Spleen (tissue), 11 donors: Measurements from ENCODE around the gene PNISR. TPM values are rescaled to one million over a fixed set of nuclear protein-coding genes. Genes with fewer than 3 reads are reported as not detected.
A peak's percentile ranks its signal among the peaks of the same experiment; 100 is the strongest.

Source experiments
- DNase-seq: peaks from one replicate; pipeline ENCODE4 v3.0.0-alpha.2; 2020
- H3K27ac ChIP-seq, 8 donors: fragments of 200-600 bp; sonication (generic) in 7 of 8; 1 replicate in 4 of 8; 2 replicates in 4 of 8; pipeline versions ENCODE4 v1.5.0 to v1.8.0; 2016 to 2021; ENCODE audit warnings: inconsistent platforms in 4 of 8, mild to moderate bottlenecking in 4 of 8, moderate library complexity in 1 of 8
- H3K27me3 ChIP-seq, 7 donors: fragments of 200-600 bp; sonication (generic) in 6 of 7; replicated peaks in 1 of 7; 1 replicate in 4 of 7; 2 replicates in 3 of 7; pipeline versions ENCODE4 v1.5.0 to v1.8.0; 2016 to 2021; ENCODE audit warnings: inconsistent platforms in 3 of 7, mild to moderate bottlenecking in 1 of 7
- H3K36me3 ChIP-seq, 6 donors: fragments of 200-600 bp; sonication (generic) in 5 of 6; 1 replicate in 4 of 6; 2 replicates in 2 of 6; pipeline versions ENCODE4 v1.5.0 to v1.8.0; 2016 to 2021; ENCODE audit warnings: inconsistent platforms in 2 of 6
- H3K4me1 ChIP-seq, 6 donors: fragments of 200-600 bp; sonication (generic) in 5 of 6; 1 replicate in 3 of 6; 2 replicates in 3 of 6; pipeline versions ENCODE4 v1.5.0 to v1.8.0; 2016 to 2021; ENCODE audit warnings: inconsistent platforms in 3 of 6
- H3K4me3 ChIP-seq, 8 donors: fragments of 200-600 bp; sonication (generic) in 7 of 8; 1 replicate in 4 of 8; 2 replicates in 4 of 8; pipeline versions ENCODE4 v1.5.0 to v1.8.0; 2016 to 2021; ENCODE audit warnings: inconsistent platforms in 4 of 8, mild to moderate bottlenecking in 4 of 8, moderate library complexity in 2 of 8
- H3K9me3 ChIP-seq, 8 donors: fragments of 200-600 bp; sonication (generic) in 7 of 8; 1 replicate in 4 of 8; 2 replicates in 4 of 8; pipeline versions ENCODE4 v1.5.0 to v1.8.0; 2016 to 2021; ENCODE audit warnings: inconsistent platforms in 4 of 8
- POLR2A ChIP-seq, 3 donors: fragments of 450-650 bp; IDR thresholded peaks; one replicate each; pipeline ENCODE4 v1.5.1; 2017; ENCODE audit warnings: antibody characterized with exemption in 3 of 3, mild to moderate bottlenecking in 1 of 3
- POLR2AphosphoS5 ChIP-seq, 3 donors: sonication (generic); formaldehyde crosslinking; IDR thresholded peaks; one replicate each; pipeline ENCODE4 v1.5.1; 2017; ENCODE audit warnings: antibody characterized with exemption in 3 of 3
- WGBS, 5 donors: extraction: QIAGEN DNeasy Blood & Tissue Kit in 3 of 5; methylation state at CpG; one replicate each; pipeline versions ENCODE4 v1.1.5 to v1.1.7; 2013 to 2018; 5-methylcytosine and 5-hydroxymethylcytosine counted together
- intact Hi-C: fragments of 100-400 bp; cut with DNase I; formaldehyde crosslinking; loops from one replicate; pipeline ENCODE4 v1.15.0; 2023; ENCODE audit warnings: low total_unique reads
- polyA plus RNA-seq, 3 donors: library from polyadenylated mRNA; stranded (reverse); fragments of 200-250 nt; gene quantifications; one replicate each; pipeline ENCODE4 v1.2.1, GENCODE V29; 2013
- total RNA-seq, 7 donors: library from RNA; depleted of rRNA in 3 of 7; stranded (reverse); fragments of >200 nt in 3 of 7; fragmentation: NEBNext Ultra II Directional in 4 of 7; extraction: Animal tissue kit (Norgen Biotek cat#: 25700) in 4 of 7; gene quantifications; one replicate each; pipeline versions ENCODE4 v1.1.0 to v1.2.1, GENCODE V29; 2016 to 2021
- TF ChIP-seq, protein P1 (sequence below), 11 experiments: fragments of 200-600 bp in 7 of 11; fragments of 450-650 bp in 4 of 11; sonication (generic) in 4 of 11; IDR thresholded peaks in 8 of 11; conservative IDR thresholded peaks in 3 of 11; 1 replicate in 7 of 11; 2 replicates in 4 of 11; pipeline versions ENCODE4 v1.4.0 to v1.8.0; 2016 to 2021; ENCODE audit warnings: antibody characterized with exemption in 11 of 11, inconsistent platforms in 4 of 11, mild to moderate bottlenecking in 1 of 11
- donor health status: healthy with polysubstance abuse.
- donor health status: DM: no; HTN: no; CAD: no; lungs with moderate emphysema.
- donor health status: DM: no; HTN: no; CAD: no.
- donor health status: Bipolar disorder and iron deficiency.
- donor health status: healthy.
- donor health status: DM: no; HTN: no; CAD: no.
- donor health status: DM: yes; HTN: yes; CAD: no.

The PNISR gene
- total and polyA plus RNA-seq, 10 donors, result 44.0 to 338 (median 167) TPM

DNA sequence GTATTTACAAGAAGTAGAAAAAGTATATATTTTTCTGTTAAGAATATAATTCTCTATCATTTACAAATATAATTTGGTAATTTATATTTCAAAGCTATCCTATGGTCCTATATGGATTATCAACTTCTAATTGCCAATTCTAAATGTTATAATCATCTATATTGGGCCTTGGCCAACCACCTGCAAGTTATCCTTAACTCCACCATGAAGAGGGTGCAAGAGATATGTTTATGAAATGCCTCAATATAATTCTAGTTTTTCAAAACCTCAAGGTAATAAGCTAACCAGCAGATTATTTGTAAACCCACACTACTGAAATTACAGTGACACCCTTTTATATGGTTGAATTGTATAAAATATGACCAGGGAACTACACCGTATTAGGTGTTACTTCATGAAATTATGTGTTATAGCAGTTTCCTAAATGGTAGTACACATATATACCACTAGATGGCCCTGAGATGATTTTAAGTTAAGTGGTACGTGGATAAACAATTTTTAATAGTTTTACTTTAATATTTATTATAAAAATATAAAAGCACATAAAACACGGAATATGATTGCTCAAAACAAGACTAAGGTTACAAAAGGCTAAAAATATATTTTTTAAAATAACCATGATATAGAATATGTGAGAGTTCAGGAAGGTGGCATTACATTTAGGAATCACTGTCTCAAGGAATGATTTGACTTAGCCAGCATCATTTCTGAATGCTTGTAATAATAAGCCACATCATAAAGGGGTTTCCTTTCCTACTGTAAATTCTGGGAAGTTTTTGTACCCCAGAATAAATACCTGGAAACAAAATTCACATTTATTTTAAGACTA, 9.8 kb upstream of the PNISR start:
- intact Hi-C loops, result no loop called here
- no peaks in the 10 kb centered on the region for H3K27me3 ChIP-seq
- no peak for TF ChIP-seq POLR2AphosphoS5 (IDR thresholded peaks at IDR 0.05)
- TF ChIP-seq POLR2A (IDR thresholded peaks at IDR 0.05), result no peak
- TF ChIP-seq, protein P1, sequence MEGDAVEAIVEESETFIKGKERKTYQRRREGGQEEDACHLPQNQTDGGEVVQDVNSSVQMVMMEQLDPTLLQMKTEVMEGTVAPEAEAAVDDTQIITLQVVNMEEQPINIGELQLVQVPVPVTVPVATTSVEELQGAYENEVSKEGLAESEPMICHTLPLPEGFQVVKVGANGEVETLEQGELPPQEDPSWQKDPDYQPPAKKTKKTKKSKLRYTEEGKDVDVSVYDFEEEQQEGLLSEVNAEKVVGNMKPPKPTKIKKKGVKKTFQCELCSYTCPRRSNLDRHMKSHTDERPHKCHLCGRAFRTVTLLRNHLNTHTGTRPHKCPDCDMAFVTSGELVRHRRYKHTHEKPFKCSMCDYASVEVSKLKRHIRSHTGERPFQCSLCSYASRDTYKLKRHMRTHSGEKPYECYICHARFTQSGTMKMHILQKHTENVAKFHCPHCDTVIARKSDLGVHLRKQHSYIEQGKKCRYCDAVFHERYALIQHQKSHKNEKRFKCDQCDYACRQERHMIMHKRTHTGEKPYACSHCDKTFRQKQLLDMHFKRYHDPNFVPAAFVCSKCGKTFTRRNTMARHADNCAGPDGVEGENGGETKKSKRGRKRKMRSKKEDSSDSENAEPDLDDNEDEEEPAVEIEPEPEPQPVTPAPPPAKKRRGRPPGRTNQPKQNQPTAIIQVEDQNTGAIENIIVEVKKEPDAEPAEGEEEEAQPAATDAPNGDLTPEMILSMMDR (IDR thresholded peaks at IDR 0.05 in 8 of 11, conservative IDR thresholded peaks at IDR 0.05 in 3 of 11), result peak in 10 of 11 experiments; percentile 43 to 76 (median 66)
- no peaks in the 10 kb centered on the region for H3K9me3 ChIP-seq
- no peak overlapping the region for H3K27ac ChIP-seq
- no peak overlapping the region for H3K4me3 ChIP-seq
- 6 to 10% (median 8%) methylated on average over 3 of the region's 3 CpGs for WGBS, 5 donors
- peaks cover 0 to 9% (median 6%) of the 10 kb centered on the region in 6 donors for H3K4me1 ChIP-seq
- peaks cover 0 to 74% (median 0%) of the 10 kb centered on the region in 6 donors for H3K36me3 ChIP-seq
- no peak for DNase-seq

DNA sequence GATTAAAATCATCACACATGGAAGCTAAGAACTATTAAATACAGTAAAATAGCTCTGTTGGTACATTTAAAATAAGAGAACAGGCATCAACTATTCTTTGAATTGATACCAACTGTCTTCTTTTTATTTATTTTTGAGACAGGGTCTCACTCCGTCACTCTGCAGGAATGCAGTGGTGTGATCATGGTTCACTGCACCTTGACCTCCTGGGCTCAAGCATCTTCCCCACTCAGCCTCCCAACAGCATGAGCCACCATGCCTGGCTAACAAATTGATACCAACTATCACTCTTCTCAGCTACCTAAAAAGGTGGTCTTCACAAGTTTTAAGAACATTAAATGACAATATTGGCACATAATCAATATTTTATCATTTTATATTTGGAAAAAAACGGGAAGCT, 7.8 kb upstream of the PNISR start:
- 81 to 94% (median 91%) methylated on average over 2 of the region's 2 CpGs for WGBS, 5 donors
- intact Hi-C loops, result no loop called here

DNA sequence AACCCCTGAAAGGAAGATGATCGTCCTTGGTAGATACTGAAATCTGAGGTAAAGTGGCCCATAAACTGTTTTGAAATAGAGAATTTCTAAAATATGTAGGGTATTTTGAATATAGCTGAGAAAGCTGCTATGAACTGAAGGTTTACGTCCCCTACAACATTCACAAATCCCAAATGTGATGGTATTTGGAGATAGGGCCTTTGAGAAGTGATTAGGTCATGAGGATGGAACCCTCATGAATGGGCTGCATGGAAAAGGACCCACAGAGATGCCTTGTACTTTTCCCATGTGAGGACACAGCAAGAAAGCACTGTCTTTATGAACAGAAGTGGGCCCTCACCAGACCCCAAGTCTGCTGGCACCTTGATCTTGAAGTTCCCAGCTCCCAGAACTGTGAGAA, 6.8 kb upstream of the PNISR start:
- Histone ChIP-seq H3K9me3 (no peaks in the 10 kb centered on the region), H3K27me3 (no peaks in the 10 kb centered on the region), H3K4me3 (no peak overlapping the region), H3K4me1 (peaks cover 7 to 27% (median 19%) of the 10 kb centered on the region in 6 donors), H3K36me3 (peaks cover 0 to 47% (median 0%) of the 10 kb centered on the region in 6 donors), H3K27ac (no peak overlapping the region)
- intact Hi-C loops, result no loop called here
- TF ChIP-seq POLR2AphosphoS5 (IDR thresholded peaks at IDR 0.05) (no peak), POLR2A (IDR thresholded peaks at IDR 0.05) (no peak)
- TF ChIP-seq, protein P1 (IDR thresholded peaks at IDR 0.05 in 8 of 11, conservative IDR thresholded peaks at IDR 0.05 in 3 of 11), result no peak
- 92 to 97% (median 93%) methylated on average over 2 of the region's 2 CpGs for WGBS, 5 donors
- DNase-seq, result no peak

More for the DNA sequence above, 7.8 kb upstream of the PNISR start:
- Histone ChIP-seq H3K9me3 (no peaks in the 10 kb centered on the region), H3K27me3 (no peaks in the 10 kb centered on the region), H3K4me1 (peaks cover 0 to 17% (median 9%) of the 10 kb centered on the region in 6 donors), H3K36me3 (peaks cover 0 to 57% (median 0%) of the 10 kb centered on the region in 6 donors), H3K27ac (no peak overlapping the region), H3K4me3 (no peak overlapping the region)
- no peak for DNase-seq
- no peak for TF ChIP-seq POLR2A (IDR thresholded peaks at IDR 0.05)
- TF ChIP-seq POLR2AphosphoS5 (IDR thresholded peaks at IDR 0.05), result no peak
- TF ChIP-seq, protein P1 (IDR thresholded peaks at IDR 0.05 in 8 of 11, conservative IDR thresholded peaks at IDR 0.05 in 3 of 11), result no peak

DNA sequence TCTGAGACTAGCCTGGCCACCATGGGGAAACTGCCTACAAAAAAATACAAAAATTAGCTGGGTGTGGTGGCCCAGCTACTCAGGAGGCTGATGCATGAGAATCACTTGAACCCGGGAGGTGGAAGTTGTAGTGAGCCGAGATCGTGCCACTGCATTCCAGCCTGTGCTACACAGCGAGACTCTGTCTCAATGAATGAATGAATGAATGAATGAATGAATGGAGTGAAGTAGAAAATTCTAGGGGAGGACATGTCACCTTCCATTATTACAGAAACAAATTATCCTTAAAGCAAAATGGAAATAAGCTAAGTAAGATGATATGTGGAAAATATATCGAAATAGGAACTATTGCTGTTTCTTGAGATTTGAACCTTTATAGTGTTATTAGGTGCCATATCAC, 2.9 kb upstream of the PNISR start:
- TF ChIP-seq POLR2AphosphoS5 (IDR thresholded peaks at IDR 0.05), result no peak
- no peak for TF ChIP-seq POLR2A (IDR thresholded peaks at IDR 0.05)
- TF ChIP-seq, protein P1 (IDR thresholded peaks at IDR 0.05 in 8 of 11, conservative IDR thresholded peaks at IDR 0.05 in 3 of 11), result no peak
- intact Hi-C loops, result no loop called here
- WGBS, 5 donors, result 95 to 99% (median 96%) methylated on average over 5 of the region's 5 CpGs
- Histone ChIP-seq H3K27me3 (no peaks in the 10 kb centered on the region), H3K9me3 (no peaks in the 10 kb centered on the region), H3K4me1 (peaks cover 30 to 44% (median 39%) of the 10 kb centered on the region in 6 donors), H3K27ac (no peak overlapping the region), H3K4me3 (no peak overlapping the region), H3K36me3 (peaks cover 0 to 33% (median 0%) of the 10 kb centered on the region in 6 donors)
- DNase-seq, result no peak
